Right cardiac atrium (tissue), 5 donors: ENCODE results near the gene TRAPPC11. TPM values are rescaled to one million over a fixed set of nuclear protein-coding genes. Genes with fewer than 3 reads are reported as not detected.

Source experiments
- ATAC-seq, 2 donors: fragments of 200-7000 bp; cut with Tn5 transposase; one replicate each; pipeline versions ENCODE4 v1.8.0 to v1.9.1; 2020; ENCODE audit warnings: moderate library complexity in 2 of 2, mild to moderate bottlenecking in 1 of 2
- DNase-seq, 3 donors: peaks; one replicate each; pipeline ENCODE4 v3.0.0-alpha.2; 2020
- H3K27ac ChIP-seq: one replicate; pipeline ENCODE4 v1.5.1; 2013; ENCODE audit warnings: mild to moderate bottlenecking, low read length, control low read depth, moderate library complexity
- H3K27me3 ChIP-seq: one replicate; pipeline ENCODE4 v1.6.1; 2013; ENCODE audit not compliant: control insufficient read depth, insufficient read depth
- H3K4me1 ChIP-seq: one replicate; pipeline ENCODE4 v1.6.1; 2013; ENCODE audit warnings: low read length; ENCODE audit not compliant: control insufficient read depth, insufficient read depth
- H3K4me3 ChIP-seq: one replicate; pipeline ENCODE4 v1.5.1; 2013; ENCODE audit warnings: low read length, control low read depth
- H3K9me3 ChIP-seq: one replicate; pipeline ENCODE4 v1.6.1; 2013; ENCODE audit warnings: low read length; ENCODE audit not compliant: control insufficient read depth
- WGBS: extraction: QIAGEN DNeasy Blood & Tissue Kit; methylation state at CpG from one replicate; pipeline ENCODE4 v1.1.7; 2013; 5-methylcytosine and 5-hydroxymethylcytosine counted together
- intact Hi-C, 4 donors: fragments of 100-400 bp; cut with DNase I; formaldehyde crosslinking; loops; one replicate each; pipeline versions ENCODE4 v1.11.0 to v1.14.0; 2022 to 2023
- polyA plus RNA-seq: library from polyadenylated mRNA; stranded (reverse); fragments of 200-250 nt; gene quantifications from one replicate; pipeline ENCODE4 v1.2.3, GENCODE V29; 2013
- total RNA-seq, 4 donors: library from RNA; stranded (reverse); fragmentation: NEBNext Ultra II Directional; extraction: Animal tissue kit (Norgen Biotek cat#: 25700); gene quantifications; one replicate each; pipeline ENCODE4 v1.2.1, GENCODE V29; 2021
- donor health status: healthy with polysubstance abuse.
- donor health status: DM: no; HTN: yes; CAD: no.
- donor health status: DM: no; HTN: no; CAD: no.
- donor health status: DM: no; HTN: yes; CAD: no; lungs with severe emphysema.
- donor health status: DM: yes; HTN: yes; CAD: no.

Gene TRAPPC11
- total and polyA plus RNA-seq, 5 donors, result 12.6 to 21.4 (median 20.3) TPM

GRCh38 chr4:183738081-183738673, 79.1 kb downstream of the TRAPPC11 start:
- ATAC-seq, result peak in 1 of 2 donors; percentile 66

GRCh38 chr4:183738961-183739360, 79.9 kb downstream of the TRAPPC11 start:
- 94% methylated on average over 4 of the region's 4 CpGs for WGBS
- H3K27ac ChIP-seq, result no peak overlapping the region
- intact Hi-C loops, result no loop called here

More at GRCh38 chr4:183738081-183738673, 79.1 kb downstream of the TRAPPC11 start:
- no peaks in the 10 kb centered on the region for H3K9me3 ChIP-seq
- intact Hi-C loops, result no loop called here
- DNase-seq, result no peak
- H3K4me3 ChIP-seq, result no peak overlapping the region
- 23% methylated on average over 10 of the region's 10 CpGs for WGBS
- H3K4me1 ChIP-seq, result no peaks in the 10 kb centered on the region
- H3K27ac ChIP-seq, result no peak overlapping the region
- H3K27me3 ChIP-seq, result no peaks in the 10 kb centered on the region

GRCh38 chr4:183746305-183747229, 87.5 kb downstream of the TRAPPC11 start:
- no peaks in the 10 kb centered on the region for H3K4me1 ChIP-seq
- no peak overlapping the region for H3K27ac ChIP-seq
- 93% methylated on average over 48 of the region's 48 CpGs for WGBS
- no peaks in the 10 kb centered on the region for H3K9me3 ChIP-seq
- H3K27me3 ChIP-seq, result no peaks in the 10 kb centered on the region
- DNase-seq, result peak in 1 of 3 donors; percentile 55
- no peak overlapping the region for H3K4me3 ChIP-seq
- intact Hi-C loops, result no loop called here
- ATAC-seq, result peak in 1 of 2 donors; percentile 45

More at GRCh38 chr4:183738961-183739360, 79.9 kb downstream of the TRAPPC11 start:
- no peaks in the 10 kb centered on the region for H3K9me3 ChIP-seq
- H3K4me3 ChIP-seq, result no peak overlapping the region
- DNase-seq (no peak), ATAC-seq (no peak)
- no peaks in the 10 kb centered on the region for H3K27me3 ChIP-seq
- H3K4me1 ChIP-seq, result no peaks in the 10 kb centered on the region

- Histone ChIP-seq H3K27ac (no peak overlapping the region), H3K9me3 (no peaks in the 10 kb centered on the region), H3K4me3 (no peak overlapping the region), H3K27me3 (no peaks in the 10 kb centered on the region), H3K4me1 (no peaks in the 10 kb centered on the region)
- intact Hi-C loops, result no loop called here
- ATAC-seq, result no peak
- 98% methylated on average over 2 of the region's 2 CpGs for WGBS
- no peak for DNase-seq
These were observed 88.3 kb downstream of the TRAPPC11 start for GRCh38 chr4:183747380-183747779.

- WGBS, result 46% methylated on average over 6 of the region's 6 CpGs
- H3K9me3 ChIP-seq, result no peaks in the 10 kb centered on the region
- no peaks in the 10 kb centered on the region for H3K4me1 ChIP-seq
- DNase-seq, result no peak
- H3K27me3 ChIP-seq, result no peaks in the 10 kb centered on the region
- no peak overlapping the region for H3K27ac ChIP-seq
- no peak overlapping the region for H3K4me3 ChIP-seq
- intact Hi-C loops, result no loop called here
- ATAC-seq, result peak; percentile 34 to 50
These were observed 89.0 kb downstream of the TRAPPC11 start for GRCh38 chr4:183747931-183748670.

- intact Hi-C loops, result no loop called here
- no peaks in the 10 kb centered on the region for H3K9me3 ChIP-seq
- 95% methylated on average over 4 of the region's 4 CpGs for WGBS
- ATAC-seq, result no peak
- H3K27ac ChIP-seq, result no peak overlapping the region
- DNase-seq, result no peak
- H3K4me1 ChIP-seq, result no peaks in the 10 kb centered on the region
- H3K4me3 ChIP-seq, result no peak overlapping the region
- H3K27me3 ChIP-seq, result no peaks in the 10 kb centered on the region
These were observed 92.0 kb downstream of the TRAPPC11 start for GRCh38 chr4:183751106-183751505.

GRCh38 chr4:183755596-183755995, 96.5 kb downstream of the TRAPPC11 start:
- no peak overlapping the region for H3K27ac ChIP-seq
- no peak for ATAC-seq
- intact Hi-C loops, result no loop called here
- no peak overlapping the region for H3K4me3 ChIP-seq
- H3K4me1 ChIP-seq, result no peaks in the 10 kb centered on the region
- no peaks in the 10 kb centered on the region for H3K27me3 ChIP-seq
- 82% methylated on average over 2 of the region's 2 CpGs for WGBS
- DNase-seq, result no peak
- H3K9me3 ChIP-seq, result no peaks in the 10 kb centered on the region

- WGBS, result 95% methylated on average over 10 of the region's 10 CpGs
- Histone ChIP-seq H3K27ac (no peak overlapping the region), H3K4me3 (no peak overlapping the region), H3K4me1 (no peaks in the 10 kb centered on the region), H3K9me3 (no peaks in the 10 kb centered on the region), H3K27me3 (no peaks in the 10 kb centered on the region)
- intact Hi-C loops, result no loop called here
- DNase-seq (no peak), ATAC-seq (no peak)
These were observed 98.0 kb downstream of the TRAPPC11 start for GRCh38 chr4:183757060-183757459.

GRCh38 chr4:183758061-183758757, 99.1 kb downstream of the TRAPPC11 start:
- WGBS, result 46% methylated on average over 29 of the region's 29 CpGs
- H3K9me3 ChIP-seq, result no peaks in the 10 kb centered on the region
- intact Hi-C loops, result no loop called here
- no peaks in the 10 kb centered on the region for H3K27me3 ChIP-seq
- peak overlapping the region; percentile 50 for H3K27ac ChIP-seq
- peak; percentile 85 to 94 for ATAC-seq
- peak overlapping the region; percentile 26 for H3K4me3 ChIP-seq
- DNase-seq, result peak; percentile 79 to 90 (median 90)
- no peaks in the 10 kb centered on the region for H3K4me1 ChIP-seq

- H3K27ac ChIP-seq, result peak overlapping the region; percentile 51
- 61% methylated on average over 21 of the region's 21 CpGs for WGBS
- no peaks in the 10 kb centered on the region for H3K4me1 ChIP-seq
- DNase-seq (peak in 1 of 3 donors; percentile 48), ATAC-seq (peak; percentile 44 to 69)
- peak overlapping the region; percentile 26 for H3K4me3 ChIP-seq
- H3K9me3 ChIP-seq, result no peaks in the 10 kb centered on the region
- intact Hi-C loops, result no loop called here
- no peaks in the 10 kb centered on the region for H3K27me3 ChIP-seq
These were observed 99.8 kb downstream of the TRAPPC11 start for GRCh38 chr4:183758758-183759447.
